GM18526 (cell line): ENCODE measurements around the gene TCAP.

Source experiments
- POLR2A ChIP-seq: IDR thresholded peaks from 3 replicates; pipeline ENCODE4 v1.6.1; 2011; ENCODE audit not compliant: insufficient read length; ENCODE audit errors: extremely low read depth

Gene TCAP

DNA sequence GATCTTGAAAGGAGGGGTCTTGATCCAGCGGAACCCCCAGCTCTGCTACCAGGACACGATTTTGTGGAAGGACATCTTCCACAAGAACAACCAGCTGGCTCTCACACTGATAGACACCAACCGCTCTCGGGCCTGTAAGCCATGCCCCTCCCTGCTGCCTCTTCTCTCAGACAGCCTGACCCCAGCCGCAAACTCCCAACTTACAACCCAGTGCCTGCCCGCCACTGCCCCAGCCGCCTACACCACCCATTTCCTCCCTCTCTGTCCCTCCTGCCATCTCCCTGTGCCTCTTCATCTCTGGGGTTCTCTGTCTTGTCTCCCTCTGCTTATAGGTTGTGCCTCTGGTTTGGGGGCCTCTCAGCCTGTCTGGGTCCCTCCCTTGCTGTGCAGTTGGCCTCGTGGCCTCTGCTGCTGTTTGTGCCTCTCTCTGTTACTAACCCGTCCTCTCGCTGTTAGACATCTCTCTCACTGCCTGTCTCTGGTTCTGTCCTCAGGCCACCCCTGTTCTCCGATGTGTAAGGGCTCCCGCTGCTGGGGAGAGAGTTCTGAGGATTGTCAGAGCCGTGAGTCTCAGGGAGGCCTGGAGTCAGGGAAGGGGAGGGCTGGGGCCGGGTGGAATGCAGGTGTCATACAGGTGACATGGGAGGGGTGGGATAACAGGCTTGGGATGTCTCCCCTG is 44.3 kb downstream of the TCAP start:
- no peak for TF ChIP-seq POLR2A

DNA sequence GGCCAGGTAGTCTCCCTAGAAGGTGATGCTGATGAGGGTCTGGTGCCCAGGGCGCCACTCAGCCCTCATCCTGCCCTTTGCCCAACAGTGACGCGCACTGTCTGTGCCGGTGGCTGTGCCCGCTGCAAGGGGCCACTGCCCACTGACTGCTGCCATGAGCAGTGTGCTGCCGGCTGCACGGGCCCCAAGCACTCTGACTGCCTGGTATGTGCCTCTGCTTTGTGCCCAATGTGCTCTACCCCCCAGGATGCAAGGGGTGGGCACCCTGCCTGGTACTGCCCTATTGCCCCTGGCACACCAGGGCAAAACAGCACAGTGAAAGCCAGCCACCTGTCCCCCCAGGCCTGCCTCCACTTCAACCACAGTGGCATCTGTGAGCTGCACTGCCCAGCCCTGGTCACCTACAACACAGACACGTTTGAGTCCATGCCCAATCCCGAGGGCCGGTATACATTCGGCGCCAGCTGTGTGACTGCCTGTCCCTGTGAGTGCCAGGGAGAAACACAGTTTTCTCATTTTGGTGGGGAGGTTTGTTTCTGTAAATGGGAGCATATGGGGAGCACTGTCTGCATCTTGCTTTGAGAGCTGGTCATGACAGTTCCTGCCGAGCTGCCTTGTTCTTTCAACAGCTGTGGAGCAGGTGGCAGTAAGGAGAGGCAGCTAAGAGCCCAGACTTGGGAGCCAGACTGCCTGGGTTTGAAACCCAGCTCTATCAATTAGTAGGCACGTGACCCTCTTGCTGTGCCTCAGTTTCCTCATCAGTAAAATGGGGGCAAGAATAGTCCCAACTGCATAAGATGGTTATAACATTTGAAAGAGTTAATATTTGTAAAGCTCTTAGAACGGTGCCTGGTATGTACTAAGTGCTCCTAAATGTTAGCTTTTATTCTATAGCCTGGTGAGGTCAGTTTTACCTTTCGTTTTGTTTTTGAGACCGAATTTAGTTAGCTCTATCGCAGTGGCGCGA is 45.1 kb downstream of the TCAP start:
- no peak for TF ChIP-seq POLR2A

- no peak for TF ChIP-seq POLR2A
Measured at GRCh38 chr17:39711851-39712250, 46.7 kb downstream of the TCAP start.

DNA sequence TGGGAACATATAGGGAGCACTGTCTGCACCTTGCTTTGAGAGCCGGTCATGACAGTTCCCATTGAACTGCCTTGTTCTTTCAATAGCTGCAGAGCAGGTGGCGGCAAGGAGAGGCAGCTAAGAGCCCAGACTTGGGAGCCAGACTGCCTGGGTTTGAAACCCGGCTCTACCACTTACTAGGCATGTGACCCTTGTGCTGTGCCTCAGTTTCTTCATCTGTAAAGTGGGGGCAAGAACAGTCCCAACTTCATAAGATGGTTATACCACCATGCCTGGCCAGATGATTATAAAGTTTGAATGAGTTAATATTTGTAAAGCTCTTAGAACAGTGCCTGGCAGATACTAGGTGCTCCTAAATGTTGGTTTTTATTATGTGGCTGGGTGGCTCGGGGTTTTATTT is 49.1 kb downstream of the TCAP start:
- TF ChIP-seq POLR2A, result no peak

DNA sequence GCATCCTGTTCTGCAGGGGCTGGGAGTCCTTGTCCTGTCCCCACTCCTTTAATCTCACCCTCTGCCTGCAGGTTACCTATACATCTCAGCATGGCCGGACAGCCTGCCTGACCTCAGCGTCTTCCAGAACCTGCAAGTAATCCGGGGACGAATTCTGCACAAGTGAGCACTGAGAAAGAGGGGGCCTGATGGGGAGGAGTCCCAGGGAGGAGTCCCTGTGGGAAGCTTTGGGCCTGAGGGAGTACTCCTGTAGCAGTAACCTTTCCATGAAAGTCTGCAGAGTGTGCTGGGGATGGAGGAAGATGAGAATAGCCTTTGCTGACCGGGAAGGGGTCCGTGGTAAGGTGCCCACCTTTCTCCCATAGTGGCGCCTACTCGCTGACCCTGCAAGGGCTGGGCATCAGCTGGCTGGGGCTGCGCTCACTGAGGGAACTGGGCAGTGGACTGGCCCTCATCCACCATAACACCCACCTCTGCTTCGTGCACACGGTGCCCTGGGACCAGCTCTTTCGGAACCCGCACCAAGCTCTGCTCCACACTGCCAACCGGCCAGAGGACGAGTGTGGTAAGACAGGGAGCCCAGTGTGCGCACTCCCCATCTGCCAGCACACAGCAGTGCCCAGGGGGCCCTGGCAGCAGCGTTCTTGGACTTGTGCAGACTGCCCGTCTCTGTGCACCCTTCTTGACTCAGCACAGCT is 50.4 kb downstream of the TCAP start:
- no peak for TF ChIP-seq POLR2A
